ENCODE data around the gene GIMAP8. TPM values are rescaled to one million over a fixed set of nuclear protein-coding genes. Genes with fewer than 3 reads are reported as not detected.
"Not testable (repeated sequence)": the region's sequence is repeated elsewhere in the genome, so short reads cannot be mapped to it uniquely, and the experiment has no call there.

Gene GIMAP8
- total RNA-seq, 2 donors from 2014 or later: 2.5 to 6.5 TPM

DNA sequence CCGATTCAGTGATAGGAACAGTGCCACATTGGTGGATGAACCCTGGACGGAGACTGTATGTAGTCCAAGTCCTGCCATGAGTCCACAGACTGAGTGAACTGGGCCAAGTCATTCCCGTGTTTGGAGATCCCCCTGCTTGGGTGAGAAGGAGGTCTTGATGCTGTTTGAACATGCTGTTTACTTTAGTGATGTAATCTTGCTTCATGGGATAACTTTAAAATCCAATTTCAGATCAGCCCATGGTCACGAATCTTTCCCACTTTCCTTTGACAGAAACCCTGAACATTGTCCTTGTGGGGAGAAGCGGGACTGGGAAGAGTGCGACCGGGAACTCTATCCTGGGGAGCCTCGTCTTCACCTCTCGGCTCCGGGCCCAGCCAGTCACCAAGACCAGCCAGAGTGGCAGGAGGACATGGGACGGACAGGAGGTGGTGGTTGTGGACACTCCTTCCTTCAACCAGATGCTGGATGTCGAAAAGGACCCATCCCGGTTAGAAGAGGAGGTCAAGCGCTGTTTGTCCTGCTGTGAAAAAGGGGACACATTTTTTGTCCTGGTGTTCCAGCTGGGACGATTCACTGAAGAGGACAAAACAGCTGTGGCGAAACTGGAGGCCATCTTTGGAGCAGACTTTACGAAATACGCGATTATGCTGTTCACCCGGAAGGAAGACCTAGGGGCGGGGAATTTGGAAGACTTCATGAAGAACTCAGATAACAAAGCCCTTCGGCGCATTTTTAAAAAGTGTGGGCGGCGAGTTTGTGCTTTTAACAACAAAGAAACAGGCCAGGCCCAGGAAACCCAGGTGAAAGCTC is 26.6 kb downstream of the GIMAP8 start:
- 84% methylated on average over 25 of the region's 25 CpGs for WGBS
- no peaks in the 10 kb centered on the region for H3K4me1 ChIP-seq (replicated peaks)
- no peak overlapping the region for H3K4me3 ChIP-seq
- H3K27me3 ChIP-seq (replicated peaks; ENCODE audit: insufficient read depth): no peaks in the 10 kb centered on the region
- no peaks in the 10 kb centered on the region for H3K9me3 ChIP-seq
- no peaks in the 10 kb centered on the region for H3K36me3 ChIP-seq
- intact Hi-C loops (cut with DNase I): no loop called here
- no peak overlapping the region for H3K27ac ChIP-seq
- DNase-seq (ENCODE audit: low spot score): no peak
- TF ChIP-seq, protein P1, sequence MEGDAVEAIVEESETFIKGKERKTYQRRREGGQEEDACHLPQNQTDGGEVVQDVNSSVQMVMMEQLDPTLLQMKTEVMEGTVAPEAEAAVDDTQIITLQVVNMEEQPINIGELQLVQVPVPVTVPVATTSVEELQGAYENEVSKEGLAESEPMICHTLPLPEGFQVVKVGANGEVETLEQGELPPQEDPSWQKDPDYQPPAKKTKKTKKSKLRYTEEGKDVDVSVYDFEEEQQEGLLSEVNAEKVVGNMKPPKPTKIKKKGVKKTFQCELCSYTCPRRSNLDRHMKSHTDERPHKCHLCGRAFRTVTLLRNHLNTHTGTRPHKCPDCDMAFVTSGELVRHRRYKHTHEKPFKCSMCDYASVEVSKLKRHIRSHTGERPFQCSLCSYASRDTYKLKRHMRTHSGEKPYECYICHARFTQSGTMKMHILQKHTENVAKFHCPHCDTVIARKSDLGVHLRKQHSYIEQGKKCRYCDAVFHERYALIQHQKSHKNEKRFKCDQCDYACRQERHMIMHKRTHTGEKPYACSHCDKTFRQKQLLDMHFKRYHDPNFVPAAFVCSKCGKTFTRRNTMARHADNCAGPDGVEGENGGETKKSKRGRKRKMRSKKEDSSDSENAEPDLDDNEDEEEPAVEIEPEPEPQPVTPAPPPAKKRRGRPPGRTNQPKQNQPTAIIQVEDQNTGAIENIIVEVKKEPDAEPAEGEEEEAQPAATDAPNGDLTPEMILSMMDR (IDR thresholded peaks at IDR 0.05): no peak
- TF ChIP-seq POLR2AphosphoS5 (IDR thresholded peaks at IDR 0.05) (no peak), POLR2A (IDR thresholded peaks at IDR 0.05) (no peak)

DNA sequence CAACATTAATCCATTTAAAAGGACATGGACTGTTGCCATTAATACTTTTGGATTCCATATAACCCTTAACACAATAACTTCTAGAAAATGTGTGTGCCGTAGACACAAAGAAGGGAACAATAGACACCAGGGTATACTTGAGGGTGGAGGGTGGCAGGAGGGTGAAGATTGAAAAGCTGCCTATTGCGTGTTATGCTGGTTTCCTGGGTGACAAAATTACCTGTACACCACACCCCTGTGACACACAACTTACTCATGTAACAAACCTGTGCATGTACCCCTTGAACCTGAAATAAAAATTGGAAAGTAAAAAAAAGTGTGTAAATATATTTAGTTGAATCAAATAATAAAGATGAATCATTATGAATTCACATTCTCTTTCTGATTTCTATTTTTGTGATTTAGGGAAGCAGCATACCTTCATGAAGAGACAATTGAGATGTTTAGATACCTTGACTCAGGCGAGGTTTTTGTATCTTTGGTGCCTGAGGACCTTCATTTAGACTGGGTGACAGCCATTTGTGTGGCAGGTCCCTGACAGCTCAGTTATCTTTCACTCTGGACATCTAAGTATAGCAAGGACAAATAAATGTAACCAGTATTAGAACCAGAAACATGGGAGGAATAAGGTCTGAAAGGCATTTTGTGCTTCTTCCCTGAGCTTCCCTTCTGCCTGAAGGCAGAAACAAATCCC is 28.7 kb downstream of the GIMAP8 start:
- Histone ChIP-seq H3K27ac (no peak overlapping the region), H3K9me3 (no peaks in the 10 kb centered on the region), H3K27me3 (replicated peaks; ENCODE audit: insufficient read depth) (no peaks in the 10 kb centered on the region), H3K4me1 (replicated peaks) (no peaks in the 10 kb centered on the region), H3K36me3 (no peaks in the 10 kb centered on the region), H3K4me3 (no peak overlapping the region)
- intact Hi-C loops (cut with DNase I): no loop called here
- 41% methylated on average over 3 of the region's 3 CpGs for WGBS
- no peak for DNase-seq (ENCODE audit: low spot score)
- TF ChIP-seq, protein P1 (IDR thresholded peaks at IDR 0.05): no peak
- no peak for TF ChIP-seq POLR2AphosphoS5 (IDR thresholded peaks at IDR 0.05)

DNA sequence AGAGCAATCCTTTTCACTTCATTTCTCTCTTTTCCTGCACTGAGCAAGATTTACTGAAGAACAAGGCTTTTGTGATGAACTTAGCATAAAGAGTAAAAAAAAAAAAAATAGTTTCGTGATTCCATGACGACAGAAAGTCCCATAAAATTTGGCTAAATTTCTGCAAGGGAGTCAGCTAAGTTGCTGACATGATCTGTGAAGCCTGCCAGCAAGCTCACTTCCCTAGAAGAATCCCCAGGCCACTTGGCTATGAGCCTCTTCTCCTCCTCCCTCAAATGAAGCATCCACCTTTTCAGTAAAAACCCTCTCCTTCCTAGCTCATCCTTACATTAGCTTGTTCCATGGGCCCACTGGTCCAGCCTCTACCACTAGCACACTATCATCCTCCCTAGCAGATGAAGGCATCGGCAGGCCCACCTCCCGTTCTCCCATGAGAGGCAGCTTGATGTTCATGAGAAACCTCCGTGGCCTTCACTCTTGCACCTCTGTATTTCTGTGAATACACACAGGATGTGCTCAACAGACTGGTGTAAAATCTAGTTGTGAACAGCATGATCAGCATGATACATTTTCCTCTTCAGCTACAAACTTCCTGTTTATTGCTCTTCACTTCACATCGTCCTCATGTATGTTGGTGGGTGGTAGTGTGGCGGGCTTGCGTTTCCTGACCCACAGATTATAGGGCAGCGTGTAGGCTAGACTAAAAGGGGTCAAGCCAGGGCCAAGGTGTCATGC is 30.9 kb downstream of the GIMAP8 start:
- no peak for DNase-seq (ENCODE audit: low spot score)
- Histone ChIP-seq H3K4me1 (replicated peaks) (no peaks in the 10 kb centered on the region), H3K9me3 (no peaks in the 10 kb centered on the region), H3K27me3 (replicated peaks; ENCODE audit: insufficient read depth) (no peaks in the 10 kb centered on the region), H3K4me3 (no peak overlapping the region), H3K27ac (no peak overlapping the region), H3K36me3 (no peaks in the 10 kb centered on the region)
- intact Hi-C loops (cut with DNase I): no loop called here
- TF ChIP-seq, protein P1 (IDR thresholded peaks at IDR 0.05): no peak
- TF ChIP-seq POLR2A (IDR thresholded peaks at IDR 0.05) (no peak), POLR2AphosphoS5 (IDR thresholded peaks at IDR 0.05) (no peak)
- WGBS: 70% methylated on average over 9 of the region's 9 CpGs

DNA sequence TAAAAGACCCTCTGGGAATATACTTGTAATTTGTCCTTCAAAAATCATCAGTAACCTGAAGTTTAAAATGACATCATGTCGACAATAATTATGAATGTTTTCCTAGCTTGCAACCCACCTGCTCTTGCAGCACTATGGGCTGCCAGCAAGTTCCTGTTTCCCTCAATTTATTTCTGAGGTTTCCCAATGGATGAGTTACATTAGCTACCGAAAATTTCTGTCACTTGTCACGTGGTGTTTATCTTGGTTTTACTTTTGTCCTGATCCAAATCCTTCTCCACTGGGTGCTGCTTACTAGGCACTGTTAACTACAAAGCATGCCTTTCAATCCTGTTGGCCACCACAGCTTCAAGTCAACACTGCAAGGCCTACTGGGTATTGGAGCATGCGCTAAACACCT is 31.5 kb downstream of the GIMAP8 start:
- TF ChIP-seq POLR2AphosphoS5 (IDR thresholded peaks at IDR 0.05) (no peak), POLR2A (IDR thresholded peaks at IDR 0.05) (no peak)
- TF ChIP-seq, protein P1 (IDR thresholded peaks at IDR 0.05): no peak
- Histone ChIP-seq H3K4me1 (replicated peaks) (no peaks in the 10 kb centered on the region), H3K27ac (no peak overlapping the region), H3K27me3 (replicated peaks; ENCODE audit: insufficient read depth) (no peaks in the 10 kb centered on the region), H3K4me3 (no peak overlapping the region), H3K36me3 (no peaks in the 10 kb centered on the region), H3K9me3 (no peaks in the 10 kb centered on the region)
- WGBS: 73% methylated on average over 4 of the region's 4 CpGs
- no peak for DNase-seq (ENCODE audit: low spot score)
- intact Hi-C loops (cut with DNase I): no loop called here

DNA sequence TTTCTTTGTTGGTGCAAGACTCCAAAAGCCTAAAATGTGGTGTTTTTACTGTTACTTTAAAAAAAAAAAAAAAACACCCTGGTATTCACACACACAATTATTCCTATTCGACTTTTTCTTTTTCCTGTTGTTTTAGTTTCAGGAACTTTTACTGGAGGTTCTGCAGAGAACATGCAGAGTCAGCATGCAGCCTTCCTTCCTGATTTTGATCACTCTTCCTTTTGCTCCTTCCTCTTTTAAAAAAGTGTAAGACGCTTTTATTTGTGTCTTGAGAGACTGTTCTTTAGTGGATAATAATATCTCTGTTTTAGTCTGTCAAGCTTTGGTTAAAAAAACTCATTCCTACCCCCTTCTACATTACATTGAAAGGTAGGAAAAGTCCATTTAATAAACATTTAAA is 33.1 kb downstream of the GIMAP8 start:
- H3K4me1 ChIP-seq (replicated peaks); H3K27ac ChIP-seq; H3K9me3 ChIP-seq; H3K36me3 ChIP-seq; H3K4me3 ChIP-seq; DNase-seq (ENCODE audit: low spot score); intact Hi-C loops (cut with DNase I); H3K27me3 ChIP-seq (replicated peaks; ENCODE audit: insufficient read depth): not testable (repeated sequence)
- WGBS: 11% methylated on average over 2 of the region's 2 CpGs

DNA sequence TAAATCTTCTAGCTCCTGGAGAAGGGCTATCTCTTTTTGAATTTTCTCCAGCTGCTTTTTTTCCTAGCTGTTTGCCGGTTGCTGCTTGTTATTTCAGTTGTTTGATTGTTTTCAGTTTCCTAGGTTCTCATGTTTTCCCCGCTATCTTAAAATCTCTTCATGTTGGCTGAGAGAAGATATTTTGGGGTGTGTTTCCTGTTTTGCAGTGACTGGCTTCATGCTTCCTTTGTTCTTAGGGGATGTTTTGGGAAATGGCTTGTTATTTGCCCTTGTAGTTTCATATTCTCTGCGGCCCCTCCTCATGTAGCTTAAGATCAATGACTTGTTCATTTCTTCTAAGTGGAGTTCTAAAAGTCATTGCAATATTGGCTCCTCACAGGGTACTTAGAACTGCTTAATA is 33.6 kb downstream of the GIMAP8 start:
- H3K27me3 ChIP-seq (replicated peaks; ENCODE audit: insufficient read depth); DNase-seq (ENCODE audit: low spot score); H3K4me3 ChIP-seq; H3K9me3 ChIP-seq; intact Hi-C loops (cut with DNase I); H3K4me1 ChIP-seq (replicated peaks); H3K27ac ChIP-seq; H3K36me3 ChIP-seq: not testable (repeated sequence)
- WGBS: 21% methylated on average over 3 of the region's 3 CpGs
